WERI-Rb-1 (cell line): Measurements from ENCODE around the gene MCAT.
A peak's percentile ranks its signal among the peaks of the same experiment; 100 is the strongest.

Experiments
- DNase-seq: peaks from one replicate; pipeline ENCODE4 v3.0.0-alpha.2; 2020
- H3K27ac ChIP-seq: fragments of 250-450 bp; sonication (Bioruptor Pico); 2 replicates; pipeline ENCODE4 v1.5.1; 2020; ENCODE audit warnings: mild to moderate bottlenecking, moderate library complexity
- H3K27me3 ChIP-seq: fragments of 250-450 bp; sonication (Bioruptor Pico); 2 replicates; pipeline ENCODE4 v1.5.1; 2021; ENCODE audit warnings: mild to moderate bottlenecking, low read depth, moderate library complexity; ENCODE audit not compliant: insufficient read depth, severe bottlenecking
- H3K36me3 ChIP-seq: fragments of 250-450 bp; sonication (Bioruptor Pico); 2 replicates; pipeline ENCODE4 v1.5.1; 2020; ENCODE audit warnings: mild to moderate bottlenecking, moderate library complexity
- H3K4me3 ChIP-seq: 2 replicates; pipeline ENCODE4 v1.5.1; 2011; ENCODE audit warnings: low read depth, mild to moderate bottlenecking, control low read depth, low read length
- H3K9me3 ChIP-seq: fragments of 250-450 bp; sonication (Bioruptor Pico); 2 replicates; pipeline ENCODE4 v1.5.1; 2021; ENCODE audit warnings: mild to moderate bottlenecking, moderate library complexity; ENCODE audit not compliant: severe bottlenecking
- TF ChIP-seq, protein P1 (sequence below): IDR thresholded peaks from 2 replicates; pipeline ENCODE4 v1.5.1; 2011; ENCODE audit warnings: low read depth, mild to moderate bottlenecking, control low read depth, inconsistent platforms, low read length

Gene MCAT, protein sequence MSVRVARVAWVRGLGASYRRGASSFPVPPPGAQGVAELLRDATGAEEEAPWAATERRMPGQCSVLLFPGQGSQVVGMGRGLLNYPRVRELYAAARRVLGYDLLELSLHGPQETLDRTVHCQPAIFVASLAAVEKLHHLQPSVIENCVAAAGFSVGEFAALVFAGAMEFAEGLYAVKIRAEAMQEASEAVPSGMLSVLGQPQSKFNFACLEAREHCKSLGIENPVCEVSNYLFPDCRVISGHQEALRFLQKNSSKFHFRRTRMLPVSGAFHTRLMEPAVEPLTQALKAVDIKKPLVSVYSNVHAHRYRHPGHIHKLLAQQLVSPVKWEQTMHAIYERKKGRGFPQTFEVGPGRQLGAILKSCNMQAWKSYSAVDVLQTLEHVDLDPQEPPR

DNA sequence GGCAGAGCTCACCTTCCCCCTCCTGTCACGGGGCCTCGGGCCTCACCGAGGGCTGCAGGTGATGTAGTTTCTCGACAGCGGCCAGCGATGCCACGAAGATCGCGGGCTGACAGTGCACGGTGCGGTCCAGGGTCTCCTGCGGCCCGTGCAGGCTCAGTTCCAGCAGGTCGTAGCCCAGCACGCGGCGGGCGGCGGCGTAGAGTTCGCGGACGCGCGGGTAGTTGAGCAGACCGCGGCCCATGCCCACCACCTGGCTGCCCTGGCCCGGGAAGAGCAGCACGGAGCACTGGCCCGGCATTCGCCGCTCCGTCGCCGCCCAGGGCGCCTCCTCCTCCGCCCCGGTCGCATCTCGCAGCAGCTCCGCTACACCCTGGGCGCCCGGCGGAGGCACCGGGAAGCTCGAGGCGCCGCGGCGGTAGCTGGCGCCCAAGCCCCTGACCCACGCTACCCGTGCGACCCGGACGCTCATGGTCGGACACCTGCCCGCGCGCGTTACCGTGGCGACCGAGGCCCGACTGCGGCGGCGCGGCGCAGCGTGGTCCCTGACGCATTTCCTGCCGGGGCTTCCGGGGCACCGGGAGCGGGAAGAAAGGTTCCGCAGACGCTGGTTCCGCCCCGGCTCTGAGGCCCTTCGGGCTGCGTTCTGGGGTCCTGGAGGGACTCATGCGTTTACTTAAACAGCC lies at the start of gene MCAT:
MCAT (minus strand) TSS at position 519 of the 683 bp plus-strand sequence; CDS start at position 469, 50 bp downstream.
- peaks cover 41% of the 10 kb centered on the region for H3K36me3 ChIP-seq
- H3K27ac ChIP-seq = peak within 1 kb of the TSS; percentile 82
- peak within 1 kb of the TSS; percentile 91 for H3K4me3 ChIP-seq
- H3K27me3 ChIP-seq = no peaks in the 10 kb centered on the region
- TF ChIP-seq, protein P1, sequence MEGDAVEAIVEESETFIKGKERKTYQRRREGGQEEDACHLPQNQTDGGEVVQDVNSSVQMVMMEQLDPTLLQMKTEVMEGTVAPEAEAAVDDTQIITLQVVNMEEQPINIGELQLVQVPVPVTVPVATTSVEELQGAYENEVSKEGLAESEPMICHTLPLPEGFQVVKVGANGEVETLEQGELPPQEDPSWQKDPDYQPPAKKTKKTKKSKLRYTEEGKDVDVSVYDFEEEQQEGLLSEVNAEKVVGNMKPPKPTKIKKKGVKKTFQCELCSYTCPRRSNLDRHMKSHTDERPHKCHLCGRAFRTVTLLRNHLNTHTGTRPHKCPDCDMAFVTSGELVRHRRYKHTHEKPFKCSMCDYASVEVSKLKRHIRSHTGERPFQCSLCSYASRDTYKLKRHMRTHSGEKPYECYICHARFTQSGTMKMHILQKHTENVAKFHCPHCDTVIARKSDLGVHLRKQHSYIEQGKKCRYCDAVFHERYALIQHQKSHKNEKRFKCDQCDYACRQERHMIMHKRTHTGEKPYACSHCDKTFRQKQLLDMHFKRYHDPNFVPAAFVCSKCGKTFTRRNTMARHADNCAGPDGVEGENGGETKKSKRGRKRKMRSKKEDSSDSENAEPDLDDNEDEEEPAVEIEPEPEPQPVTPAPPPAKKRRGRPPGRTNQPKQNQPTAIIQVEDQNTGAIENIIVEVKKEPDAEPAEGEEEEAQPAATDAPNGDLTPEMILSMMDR = no peak
- no peaks in the 10 kb centered on the region for H3K9me3 ChIP-seq
- peak; percentile 85 for DNase-seq

DNA sequence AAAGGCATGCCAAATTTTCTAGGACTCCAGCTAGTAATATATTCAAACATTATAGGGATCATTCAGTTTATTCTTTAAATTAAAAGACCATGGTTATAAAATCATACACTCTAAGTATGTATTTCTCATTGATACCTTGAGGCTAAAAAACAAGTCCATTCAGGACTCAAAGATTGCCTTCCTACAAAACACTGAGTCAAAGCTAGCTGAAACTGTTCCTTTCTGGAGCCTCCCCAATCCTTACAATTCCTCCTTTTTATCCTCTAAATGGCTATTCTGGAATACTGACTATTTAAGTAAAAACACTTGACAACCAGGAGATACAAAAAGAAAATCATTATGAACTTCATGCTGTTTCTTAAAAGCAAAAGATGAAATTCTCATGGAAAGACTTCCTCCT lies 48.6 kb upstream of the MCAT start:
- H3K4me3 ChIP-seq = no peak overlapping the region
- H3K9me3 ChIP-seq = no peaks in the 10 kb centered on the region
- no peak overlapping the region for H3K27ac ChIP-seq
- no peak for DNase-seq
- H3K36me3 ChIP-seq = no peaks in the 10 kb centered on the region
- H3K27me3 ChIP-seq = no peaks in the 10 kb centered on the region
- TF ChIP-seq, protein P1 = no peak

DNA sequence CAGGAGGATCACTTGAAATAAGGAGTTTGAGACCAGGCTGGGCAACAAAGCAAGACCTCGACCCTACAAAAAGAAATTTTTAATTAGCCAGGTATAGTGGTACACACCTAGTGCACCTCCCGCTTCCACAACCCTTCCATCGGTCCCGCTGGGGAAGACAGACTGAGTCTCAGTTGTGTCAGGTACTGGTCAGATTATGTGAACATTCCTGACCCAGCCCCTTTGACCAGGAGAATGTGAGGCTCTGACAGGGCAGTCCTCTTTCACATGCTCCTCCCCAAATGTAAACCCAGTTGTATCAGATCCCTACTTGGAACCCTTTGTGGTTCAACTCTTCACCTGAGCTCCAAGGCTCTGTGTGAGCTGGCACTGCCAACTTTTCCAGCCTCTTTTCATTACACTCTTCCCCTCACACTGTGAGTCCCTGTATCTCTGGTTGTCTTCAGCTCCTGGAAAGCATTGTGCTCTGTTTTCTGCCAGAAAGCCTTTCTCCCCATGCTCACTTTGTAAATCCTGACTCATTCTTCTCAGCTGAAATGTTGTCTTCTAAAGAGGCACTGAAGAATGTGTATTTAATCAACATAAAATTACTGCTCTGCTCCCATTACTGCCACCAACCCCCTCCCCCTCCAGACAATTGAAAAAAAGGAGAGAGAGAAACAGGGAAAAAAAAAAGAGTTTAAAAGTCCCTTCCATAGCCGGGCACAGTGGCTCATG lies 45.8 kb upstream of the MCAT start:
- Histone ChIP-seq H3K9me3 (no peaks in the 10 kb centered on the region), H3K4me3 (no peak overlapping the region), H3K36me3 (no peaks in the 10 kb centered on the region; the same call in 1 of the 2 replicates), H3K27ac (no peak overlapping the region), H3K27me3 (no peaks in the 10 kb centered on the region)
- DNase-seq = no peak
- TF ChIP-seq, protein P1 = no peak

DNA sequence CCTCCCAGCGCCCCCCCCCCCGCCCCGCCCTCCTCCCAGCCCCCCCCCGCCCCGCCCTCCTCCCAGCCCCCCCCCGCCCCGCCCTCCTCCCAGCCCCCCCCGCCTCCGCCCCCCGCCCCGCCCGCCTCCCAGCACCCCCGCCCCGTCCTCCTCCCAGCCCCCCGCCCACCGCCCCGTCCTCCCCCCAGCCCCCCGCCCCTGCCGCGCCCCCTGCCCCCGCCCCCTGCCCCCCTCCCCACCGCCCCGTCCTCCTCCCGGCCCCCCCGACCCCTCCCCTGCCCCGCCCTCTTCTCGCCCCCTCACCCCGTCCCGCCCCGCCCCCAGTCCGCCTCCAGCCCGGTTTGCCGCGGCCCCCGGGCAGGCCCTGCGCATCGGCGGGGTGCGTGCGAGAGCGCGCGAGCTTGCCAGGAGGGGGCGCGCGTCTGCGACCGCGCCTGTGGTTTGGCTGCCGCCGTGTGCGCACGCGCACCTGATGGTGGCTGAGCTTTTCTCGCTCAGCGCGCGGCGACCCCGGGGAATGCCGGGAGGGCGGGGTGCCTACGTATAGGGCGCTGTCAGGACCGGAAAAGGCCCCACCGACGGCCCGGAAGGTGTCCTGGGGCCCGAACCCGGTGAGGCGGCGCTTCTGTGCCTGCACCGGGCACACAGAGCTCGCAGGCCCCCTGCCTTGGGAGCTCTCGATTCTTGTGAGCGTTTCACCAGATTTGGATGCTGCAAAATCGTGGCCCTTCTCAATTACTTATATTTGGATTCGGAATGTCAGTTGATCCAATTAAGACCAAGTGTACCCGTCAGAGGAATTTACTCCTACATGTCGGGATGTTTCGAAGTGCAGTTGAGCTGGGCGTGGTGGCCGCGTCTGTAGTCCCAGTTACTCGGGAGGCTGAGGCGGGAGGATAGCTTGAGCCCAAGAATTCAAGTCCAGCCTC lies 44.2 kb upstream of the MCAT start:
- peak; percentile 97 for DNase-seq

More for the DNA sequence above, 44.2 kb upstream of the MCAT start:
- no peaks in the 10 kb centered on the region for H3K9me3 ChIP-seq
- H3K36me3 ChIP-seq = peaks cover 7% of the 10 kb centered on the region
- H3K27me3 ChIP-seq = no peaks in the 10 kb centered on the region
- peak overlapping the region; percentile 83 for H3K4me3 ChIP-seq
- TF ChIP-seq, protein P1 = peak; percentile 78
- peak overlapping the region; percentile 73 for H3K27ac ChIP-seq
